HL-60 (cell line): ENCODE results near the gene BEGAIN.

ENCODE experiments used
- DNase-seq, 2 experiments: peaks; one replicate each; pipeline ENCODE4 v3.0.0-alpha.2; 2010 to 2020; ENCODE audit warnings: low read depth in 1 of 2, low spot score in 1 of 2
- H3K27ac ChIP-seq: fragments of 250-450 bp; sonication (Bioruptor Pico); replicated peaks from 2 replicates; pipeline ENCODE4 v1.5.1; 2020; ENCODE audit warnings: mild to moderate bottlenecking, moderate library complexity
- H3K27me3 ChIP-seq: fragments of 250-450 bp; sonication (Bioruptor Pico); 2 replicates; pipeline ENCODE4 v1.5.1; 2021; ENCODE audit warnings: mild to moderate bottlenecking, moderate library complexity; ENCODE audit not compliant: insufficient read depth, poor library complexity, severe bottlenecking
- H3K4me3 ChIP-seq: replicated peaks from 2 replicates; pipeline ENCODE4 v1.5.1; 2011; ENCODE audit warnings: mild to moderate bottlenecking, control low read depth, low read length; ENCODE audit not compliant: insufficient read depth
- CTCF ChIP-seq: IDR thresholded peaks from one replicate; pipeline ENCODE4 v1.5.1; 2011; ENCODE audit warnings: low read length, control low read depth, inconsistent platforms; ENCODE audit not compliant: insufficient read depth
- GABPA ChIP-seq: IDR thresholded peaks from 2 replicates; pipeline ENCODE4 v1.6.1; 2012; ENCODE audit warnings: low read depth
- POLR2AphosphoS5 ChIP-seq: IDR thresholded peaks from 2 replicates; pipeline ENCODE4 v1.6.1; 2012; ENCODE audit warnings: low read depth
- REST ChIP-seq: IDR thresholded peaks from 2 replicates; pipeline ENCODE4 v1.6.1; 2012; ENCODE audit warnings: low read depth; ENCODE audit not compliant: insufficient replicate concordance
- SPI1 ChIP-seq: IDR thresholded peaks from 2 replicates; pipeline ENCODE4 v1.6.1; 2012; ENCODE audit warnings: low read depth, mild to moderate bottlenecking, borderline replicate concordance

The BEGAIN gene

DNA sequence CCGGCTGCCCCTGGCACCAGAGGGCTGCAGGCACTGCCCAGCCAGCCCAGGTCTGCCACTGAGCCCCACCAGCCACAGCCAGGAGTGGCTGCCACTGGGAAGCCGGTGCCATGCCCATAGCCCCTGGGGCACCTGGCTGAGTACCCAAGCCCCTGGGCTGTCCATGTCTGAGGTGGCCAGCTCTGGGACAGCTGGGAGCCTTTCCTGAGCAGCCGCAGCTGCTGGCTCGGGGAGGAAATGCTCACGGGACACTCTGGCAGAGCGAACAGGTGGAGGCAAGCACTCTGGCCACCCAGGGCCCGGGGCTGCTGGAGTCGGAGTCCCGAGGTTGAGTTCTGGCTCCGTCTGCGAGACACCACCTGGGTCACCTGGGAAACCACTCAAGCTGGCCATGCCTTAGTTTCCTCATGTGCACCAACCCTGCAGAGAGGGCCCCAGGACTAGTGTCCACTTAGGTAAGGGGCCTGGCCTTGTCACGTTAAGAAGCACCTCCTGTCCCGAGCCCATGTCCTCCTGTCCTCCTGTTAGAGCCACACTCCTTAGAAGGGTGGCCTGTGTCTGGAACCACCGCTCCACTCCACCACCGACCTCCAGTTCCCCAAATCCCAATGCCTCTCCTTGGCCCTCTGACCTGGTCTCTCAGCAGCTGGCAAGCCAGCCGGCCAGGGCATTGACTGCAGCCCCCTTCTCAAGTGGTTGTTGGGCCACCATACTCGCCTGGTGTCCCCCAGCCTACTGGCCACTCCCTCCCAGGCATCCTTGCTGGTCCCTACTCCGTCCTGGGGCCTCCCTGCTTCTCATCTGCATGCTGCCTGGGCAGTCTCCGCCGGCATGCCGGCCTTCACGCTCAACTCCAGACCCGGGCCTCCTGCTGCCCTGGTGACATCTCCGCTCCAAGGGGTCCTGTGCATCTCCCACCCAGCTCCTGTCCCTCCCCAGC lies 45.3 kb downstream of the BEGAIN start:
- H3K27ac ChIP-seq: no peak overlapping the region
- no peak for DNase-seq
- TF ChIP-seq GABPA: no peak
- no peak overlapping the region for H3K4me3 ChIP-seq
- no peaks in the 10 kb centered on the region for H3K27me3 ChIP-seq

- no peak overlapping the region for H3K4me3 ChIP-seq
- no peak overlapping the region for H3K27ac ChIP-seq
- DNase-seq: no peak
- H3K27me3 ChIP-seq: no peaks in the 10 kb centered on the region
- TF ChIP-seq GABPA (no peak), CTCF (no peak), REST (no peak), SPI1 (no peak), POLR2AphosphoS5 (no peak)
Measured at GRCh38 chr14:100540926-100541620, 46.1 kb downstream of the BEGAIN start.

- H3K4me3 ChIP-seq: no peak overlapping the region
- no peak for DNase-seq
- H3K27ac ChIP-seq: no peak overlapping the region
- TF ChIP-seq POLR2AphosphoS5 (no peak), GABPA (no peak), CTCF (no peak), SPI1 (no peak), REST (no peak)
- H3K27me3 ChIP-seq: no peaks in the 10 kb centered on the region
Measured at GRCh38 chr14:100540141-100540925, 46.9 kb downstream of the BEGAIN start.

DNA sequence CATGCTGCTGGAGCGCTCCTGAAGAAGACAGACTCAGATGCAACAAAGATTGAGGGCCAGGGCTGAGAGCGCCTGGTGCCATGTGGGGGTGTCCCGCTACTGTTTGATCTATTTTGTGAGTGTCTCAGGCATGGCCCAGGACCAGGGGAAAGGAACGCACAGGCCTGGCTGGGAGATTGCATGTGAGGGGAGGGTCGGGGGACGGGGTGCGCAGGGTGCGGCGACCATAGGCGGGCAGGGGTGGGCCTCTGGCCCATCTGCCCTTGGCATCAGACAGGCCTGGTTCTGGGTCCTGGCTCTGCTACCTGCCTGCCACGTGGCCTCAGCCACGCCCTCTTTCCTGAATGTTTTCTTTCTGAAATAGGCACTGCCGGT lies 47.5 kb downstream of the BEGAIN start:
- Histone ChIP-seq H3K27me3 (no peaks in the 10 kb centered on the region), H3K4me3 (no peak overlapping the region), H3K27ac (no peak overlapping the region)
- TF ChIP-seq REST (no peak), POLR2AphosphoS5 (no peak), CTCF (no peak), GABPA (no peak), SPI1 (no peak)
- no peak for DNase-seq
